ENCODE measurements around the gene CASK.
"Not testable (repeated sequence)": the region's sequence is repeated elsewhere in the genome, so short reads cannot be mapped to it uniquely, and the experiment has no call there.

Gene CASK

GRCh38 chrX:41607264-41607832 lies 316.0 kb downstream of the CASK start:
- no peak for TF ChIP-seq CTCF (IDR thresholded peaks at IDR 0.05; ENCODE audit: insufficient read depth, low read depth, low read length, missing control alignments)
- DNase-seq (ENCODE audit: low read depth), result no peak

GRCh38 chrX:41606057-41606456 lies 317.3 kb downstream of the CASK start:
- H3K4me3 ChIP-seq (ENCODE audit: low read length); DNase-seq (ENCODE audit: low read depth): not testable (repeated sequence)

More at GRCh38 chrX:41607264-41607832, 316.0 kb downstream of the CASK start:
- no peak overlapping the region for H3K4me3 ChIP-seq (ENCODE audit: low read length)

- TF ChIP-seq CTCF (IDR thresholded peaks at IDR 0.05; ENCODE audit: insufficient read depth, low read depth, low read length, missing control alignments), result no peak
- no peak for DNase-seq (ENCODE audit: low read depth)
- H3K4me3 ChIP-seq (ENCODE audit: low read length), result no peak overlapping the region
These were observed 318.4 kb downstream of the CASK start for GRCh38 chrX:41604766-41605543.

GRCh38 chrX:41604177-41604576 lies 319.2 kb downstream of the CASK start:
- TF ChIP-seq CTCF (IDR thresholded peaks at IDR 0.05; ENCODE audit: insufficient read depth, low read depth, low read length, missing control alignments), result no peak
- DNase-seq (ENCODE audit: low read depth), result no peak
- H3K4me3 ChIP-seq (ENCODE audit: low read length), result no peak overlapping the region

GRCh38 chrX:41603596-41603995 lies 319.8 kb downstream of the CASK start:
- no peak for TF ChIP-seq CTCF (IDR thresholded peaks at IDR 0.05; ENCODE audit: insufficient read depth, low read depth, low read length, missing control alignments)
- no peak overlapping the region for H3K4me3 ChIP-seq (ENCODE audit: low read length)
- no peak for DNase-seq (ENCODE audit: low read depth)

- no peak overlapping the region for H3K4me3 ChIP-seq (ENCODE audit: low read length)
- no peak for DNase-seq (ENCODE audit: low read depth)
- no peak for TF ChIP-seq CTCF (IDR thresholded peaks at IDR 0.05; ENCODE audit: insufficient read depth, low read depth, low read length, missing control alignments)
These were observed 320.5 kb downstream of the CASK start for GRCh38 chrX:41602816-41603345.

GRCh38 chrX:41600291-41600690 lies 323.1 kb downstream of the CASK start:
- TF ChIP-seq CTCF (IDR thresholded peaks at IDR 0.05; ENCODE audit: insufficient read depth, low read depth, low read length, missing control alignments), result no peak
- DNase-seq (ENCODE audit: low read depth), result no peak
- H3K4me3 ChIP-seq (ENCODE audit: low read length), result no peak overlapping the region
